OCI-LY1 (cell line): ENCODE results near the gene IL36RN.

Source experiments
- CTCF ChIP-seq: fragments of 200-600 bp; sonication (generic), shearing (Covaris generic); IDR thresholded peaks from 2 replicates; pipeline ENCODE4 v1.5.1; 2017; ENCODE audit warnings: mild to moderate bottlenecking, antibody characterized with exemption, low read length, moderate library complexity, mixed read lengths
- EZH2 ChIP-seq: fragments of 200-600 bp; sonication (generic), shearing (Covaris generic); IDR thresholded peaks from 2 replicates; pipeline ENCODE4 v1.8.0; 2017; ENCODE audit warnings: borderline replicate concordance, mixed run types, mild to moderate bottlenecking, antibody characterized with exemption, low read length, moderate library complexity, mixed read lengths

GRCh38 chr2:113111121-113111520 lies 52.1 kb downstream of the IL36RN start:
- no peak for TF ChIP-seq CTCF
- no peak for TF ChIP-seq EZH2
